RKO (cell line): ENCODE data around the gene CXCR2.
"Not testable (repeated sequence)": the region's sequence is repeated elsewhere in the genome, so short reads cannot be mapped to it uniquely, and the experiment has no call there.

Experiments used
- DNase-seq: peaks from one replicate; pipeline ENCODE4 v3.0.0-alpha.2; 2016; ENCODE audit warnings: low spot score

Gene CXCR2

GRCh38 chr2:218125626-218126080 lies at the start of gene CXCR2:
Gene CXCR2, plus strand, starts transcription at chr2:218126028. Its CDS starts 8,774 bp downstream, at chr2:218134802.
- DNase-seq, result no peak

DNA sequence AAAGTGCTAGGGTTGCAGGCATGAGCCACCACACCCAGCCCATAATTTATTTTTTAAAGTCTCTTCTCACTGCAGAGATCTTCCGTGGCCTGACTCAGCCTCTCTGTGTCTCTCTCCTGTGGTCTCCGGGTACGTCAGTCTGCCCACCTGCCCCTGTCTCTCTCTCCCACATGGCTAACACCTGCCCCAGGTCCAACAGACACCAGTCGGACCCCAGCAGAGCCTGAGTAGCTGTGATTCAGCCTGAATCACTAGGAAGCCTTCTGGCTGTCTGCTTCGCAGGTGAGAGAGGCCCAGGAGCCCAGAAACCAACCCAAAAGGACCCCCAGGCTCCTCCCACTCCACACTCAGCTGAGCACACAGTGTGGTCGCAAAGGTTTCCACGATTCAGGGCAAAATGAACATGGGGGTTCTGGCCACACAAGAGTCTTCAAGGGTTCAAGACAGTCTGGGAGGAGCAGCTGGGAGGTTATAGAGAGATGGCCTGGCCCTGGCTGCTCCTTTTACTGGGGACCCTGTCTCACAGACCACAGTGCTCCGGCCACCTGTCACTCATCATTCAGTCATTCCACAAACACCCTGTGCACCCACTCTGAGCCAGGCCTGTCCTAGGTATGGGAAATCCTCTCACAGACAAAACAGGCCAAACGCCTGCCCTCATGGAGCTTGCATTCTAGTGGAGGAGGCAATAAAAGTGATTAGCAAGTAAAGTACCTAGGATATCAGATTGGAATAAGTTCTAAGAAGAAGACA lies 48.2 kb upstream of the CXCR2 start:
- DNase-seq, result no peak

GRCh38 chr2:218079943-218080913 lies 45.6 kb upstream of the CXCR2 start:
- no peak for DNase-seq

DNA sequence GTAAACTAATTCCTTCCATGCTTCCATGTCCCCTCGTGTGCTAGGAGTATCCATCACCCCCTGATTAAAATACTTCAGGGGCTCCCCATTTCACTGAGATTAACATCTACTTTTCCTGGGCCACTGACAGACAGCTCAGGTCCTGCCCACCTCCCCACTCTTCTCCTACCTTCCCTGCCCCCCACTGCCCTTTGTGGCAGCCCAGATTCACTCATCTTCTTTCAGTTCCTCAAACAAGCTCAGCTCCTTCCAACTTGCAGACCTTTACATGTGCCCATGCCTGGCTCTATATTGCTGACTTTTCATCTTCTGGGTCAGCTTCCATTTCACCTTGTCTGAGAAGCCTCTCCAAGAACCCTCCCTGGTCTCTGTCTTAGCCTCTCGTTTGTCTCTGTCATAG lies 44.8 kb upstream of the CXCR2 start:
- DNase-seq, result no peak

DNA sequence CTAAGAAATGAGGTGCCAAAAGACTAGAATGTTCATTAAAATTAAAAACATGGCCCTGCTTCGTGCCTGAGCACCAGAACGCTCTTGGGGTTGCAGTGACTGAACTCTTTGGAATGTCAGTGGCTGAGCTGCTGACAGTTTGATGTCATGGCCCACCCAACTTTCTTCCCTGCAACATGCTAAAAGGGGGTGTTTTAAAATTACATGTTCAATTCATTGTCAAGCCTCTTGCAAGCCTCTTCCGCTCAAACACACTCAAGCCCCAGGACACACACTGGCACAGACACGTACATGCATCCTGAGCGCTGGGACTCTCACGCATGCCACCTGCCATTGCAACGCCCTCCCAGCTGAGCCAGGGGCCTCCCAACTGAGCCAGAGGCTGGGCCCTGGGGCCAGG lies 44.1 kb upstream of the CXCR2 start:
- DNase-seq, result no peak

DNA sequence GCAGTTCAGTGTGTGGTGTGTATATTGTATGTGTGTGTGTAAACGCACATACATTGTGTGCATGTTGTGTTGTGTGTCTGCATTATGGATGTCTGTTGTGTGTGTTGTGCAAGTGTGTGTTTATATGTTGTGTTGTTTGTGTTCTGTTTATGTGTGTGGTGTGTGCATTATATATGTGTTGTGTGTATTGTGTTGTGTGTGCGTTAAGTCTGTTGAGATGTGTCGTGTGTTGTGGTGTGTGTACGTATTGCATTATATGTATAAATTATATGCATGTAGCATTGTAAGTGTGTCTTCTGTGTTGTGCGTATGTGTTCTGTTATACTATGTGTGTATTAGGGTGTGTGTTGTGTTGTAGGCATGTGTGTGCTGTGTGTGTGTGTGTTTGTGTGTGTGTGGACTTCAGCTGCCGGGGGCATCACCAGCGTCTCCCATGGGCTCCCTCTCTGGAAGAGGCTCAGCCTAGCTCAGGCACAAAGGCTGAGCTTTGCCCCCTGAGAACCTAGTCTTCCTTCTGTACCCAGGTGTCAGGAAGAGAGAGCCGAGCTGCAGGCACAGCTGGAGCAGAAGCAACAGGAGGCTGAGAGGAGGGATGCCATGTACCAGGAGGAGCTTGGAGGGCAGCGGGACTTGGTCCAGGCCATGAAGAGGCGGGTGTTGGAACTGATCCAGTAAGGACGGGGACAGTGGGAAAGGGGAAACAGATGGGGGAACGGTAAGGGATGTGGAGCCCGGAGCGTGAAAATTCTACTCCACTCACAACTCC lies 43.1 kb upstream of the CXCR2 start:
- DNase-seq, result no peak

- no peak for DNase-seq
Observed at GRCh38 chr2:218083352-218083676, 42.5 kb upstream of the CXCR2 start.

GRCh38 chr2:218086478-218086877 lies 39.4 kb upstream of the CXCR2 start:
- DNase-seq, result no peak

- no peak for DNase-seq
Observed at GRCh38 chr2:218089259-218089658, 36.6 kb upstream of the CXCR2 start.

DNA sequence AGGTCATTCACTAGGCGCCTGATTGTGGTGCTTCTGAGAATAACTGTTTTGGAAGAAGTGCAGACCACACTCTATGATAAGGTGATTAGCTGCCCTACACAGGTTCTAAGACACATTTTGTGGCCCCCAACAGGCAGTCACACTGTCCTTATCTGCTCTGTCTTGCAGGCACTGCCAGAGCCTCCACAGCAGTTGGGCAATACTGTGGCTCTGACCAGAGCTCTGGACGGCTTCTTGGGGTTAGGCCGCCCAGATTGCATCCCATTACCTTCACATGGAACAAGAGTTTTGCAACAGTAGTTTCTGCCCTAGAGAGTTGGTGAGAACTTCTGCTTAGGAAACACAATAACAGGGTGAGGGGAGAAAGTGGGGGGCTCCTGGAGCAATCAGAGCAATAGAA lies 34.1 kb upstream of the CXCR2 start:
- no peak for DNase-seq

DNA sequence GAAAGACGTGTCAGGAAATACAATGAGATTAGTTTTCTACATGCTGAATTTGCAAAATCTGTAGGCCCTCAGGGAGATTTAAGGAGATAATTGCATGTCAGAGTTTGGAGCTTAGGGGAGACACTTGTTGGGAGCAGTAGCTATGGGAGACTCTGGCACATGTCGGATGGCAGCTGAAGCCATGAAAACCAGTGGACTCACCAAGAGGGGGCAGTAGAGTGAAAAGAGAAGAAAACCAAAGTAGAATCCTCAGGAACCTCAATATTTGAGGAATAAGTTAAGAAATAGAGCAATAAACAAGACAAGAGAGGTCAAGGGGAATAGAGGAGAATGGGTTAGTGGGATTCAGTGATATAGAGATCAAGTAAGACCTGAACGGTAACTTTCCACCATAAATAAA lies 31.9 kb upstream of the CXCR2 start:
- DNase-seq, result no peak

GRCh38 chr2:218095853-218096252 lies 30.0 kb upstream of the CXCR2 start:
- DNase-seq, result no peak

DNA sequence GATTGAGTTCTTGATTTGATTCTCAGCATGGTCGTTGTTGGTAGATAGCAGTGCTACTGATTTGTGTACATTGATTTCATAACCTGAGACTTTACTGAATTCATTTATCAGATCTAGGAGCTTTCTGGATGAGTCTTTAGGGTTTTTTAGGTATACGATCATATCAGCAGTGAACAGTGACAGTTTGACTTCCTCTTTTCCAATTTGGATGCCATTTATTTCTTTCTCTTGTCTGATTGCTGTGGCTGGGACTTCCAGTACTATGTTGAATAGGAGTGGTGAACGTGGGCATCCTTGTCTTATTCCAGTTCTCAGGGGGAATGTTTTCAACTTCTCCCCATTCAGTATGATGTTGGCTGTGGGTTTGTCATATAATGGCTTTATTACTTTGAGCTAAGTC lies 27.9 kb upstream of the CXCR2 start:
- no peak for DNase-seq

DNA sequence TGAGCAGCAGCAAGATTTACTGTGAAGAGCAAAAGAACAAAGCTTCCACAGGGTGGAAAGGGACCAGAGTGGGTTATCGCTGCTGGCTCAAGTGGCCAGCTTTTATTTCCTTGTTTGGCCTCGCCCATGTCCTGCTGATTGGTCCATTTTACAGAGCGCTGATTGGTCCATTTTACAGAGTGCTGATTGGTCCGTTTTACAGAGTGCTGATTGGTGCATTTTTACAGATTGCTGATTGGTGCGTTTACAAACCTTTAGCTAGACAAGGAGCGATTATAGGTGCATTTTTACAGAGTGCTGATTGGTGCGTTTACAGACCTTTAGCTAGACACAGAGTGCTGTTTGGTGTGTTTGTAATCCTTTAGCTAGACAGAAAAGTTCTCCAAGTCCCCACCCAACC lies 17.0 kb upstream of the CXCR2 start:
- not testable (repeated sequence) for DNase-seq

DNA sequence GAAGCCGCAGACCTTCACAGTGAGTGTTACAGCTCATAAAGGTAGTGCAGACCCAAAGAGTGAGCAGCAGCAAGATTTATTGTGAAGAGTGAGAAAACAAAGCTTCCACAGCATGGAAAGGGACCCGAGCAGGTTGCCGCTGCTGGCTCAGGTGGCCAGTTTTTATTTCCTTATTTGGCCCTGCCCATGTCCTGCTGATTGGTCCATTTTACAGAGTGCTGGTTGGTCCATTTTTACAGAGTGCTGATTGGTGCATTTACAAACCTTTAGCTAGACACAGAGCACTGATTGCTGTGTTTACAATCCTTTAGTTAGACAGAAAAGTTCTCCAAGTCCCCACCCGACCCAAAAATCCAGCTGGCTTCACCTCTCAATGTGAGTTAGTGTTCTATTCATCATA lies 4.0 kb upstream of the CXCR2 start:
- not testable (repeated sequence) for DNase-seq

GRCh38 chr2:218122286-218122685 lies 3.5 kb upstream of the CXCR2 start:
- DNase-seq, result not testable (repeated sequence)

- DNase-seq, result no peak
Observed at GRCh38 chr2:218123986-218124385, 1.8 kb upstream of the CXCR2 start.

DNA sequence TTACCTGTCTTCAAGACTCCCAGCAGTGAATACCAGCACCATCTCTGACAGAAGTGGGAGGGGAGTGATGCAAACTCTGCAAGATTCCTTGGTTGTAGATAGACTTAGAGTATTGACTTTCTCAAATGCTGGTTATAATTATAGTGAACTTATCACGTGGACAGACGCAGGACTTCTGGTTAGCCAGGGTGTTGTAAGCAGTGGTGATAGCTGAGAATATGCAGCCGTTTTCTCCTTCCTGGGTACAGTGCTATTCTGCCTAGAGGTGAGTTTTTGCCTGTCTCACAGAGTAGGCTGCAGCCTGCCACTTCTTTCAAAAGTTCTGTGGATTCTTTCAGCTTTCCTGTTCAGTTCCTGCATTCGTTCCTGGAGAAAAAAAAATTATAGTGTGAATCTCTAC lies 733 bp upstream of the CXCR2 start:
- no peak for DNase-seq

GRCh38 chr2:218127929-218128455 lies 2.2 kb downstream of the CXCR2 start:
- no peak for DNase-seq

- DNase-seq, result no peak
Observed at GRCh38 chr2:218128781-218129457, 3.1 kb downstream of the CXCR2 start.

DNA sequence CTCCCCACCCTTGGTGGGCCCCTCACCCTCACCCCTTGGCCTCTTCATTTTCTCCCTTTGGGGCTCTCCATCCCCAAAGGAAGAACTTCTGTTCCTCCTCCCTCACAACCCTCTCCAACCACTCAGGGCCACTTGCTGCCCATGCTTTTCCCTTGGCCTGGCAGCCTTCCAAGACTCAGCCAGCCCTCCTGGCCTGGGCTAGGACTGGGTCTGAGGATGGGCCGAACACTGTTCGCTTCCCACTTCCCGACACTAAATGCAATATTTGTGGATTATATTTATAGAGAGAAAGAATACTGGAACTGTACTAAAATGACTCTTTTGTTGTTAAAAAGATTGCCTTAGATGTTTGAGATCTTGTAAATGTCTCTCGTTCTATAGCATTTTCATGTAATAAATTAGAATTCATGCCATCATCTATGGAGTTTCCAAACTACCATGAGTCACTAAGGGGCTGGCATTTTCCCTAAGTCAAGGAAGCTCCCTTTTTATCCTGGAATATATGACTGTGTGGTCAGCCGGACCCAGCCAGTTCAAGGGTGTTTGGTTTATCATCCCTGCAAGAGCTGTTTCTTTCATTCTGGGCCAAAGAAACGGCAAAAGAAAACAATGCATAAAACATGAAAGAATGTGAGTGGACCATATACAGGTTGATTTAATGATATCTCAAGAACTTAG lies 3.8 kb downstream of the CXCR2 start:
- DNase-seq, result peak; percentile 4
